ENCODE data around the gene TMED4. TPM values are rescaled to one million over a fixed set of nuclear protein-coding genes. Genes with fewer than 3 reads are reported as not detected.

Gene TMED4
- total RNA-seq, 1 donor from 2014 or later, result 90.7 TPM

GRCh38 chr7:44617225-44617890 lies 35.3 kb upstream of the TMED4 start:
- no peak for TF ChIP-seq CTCF (IDR thresholded peaks at IDR 0.05; ENCODE audit: partially characterized antibody, unreplicated experiment)

GRCh38 chr7:44616545-44616944 lies 34.5 kb upstream of the TMED4 start:
- Mint-ChIP-seq H3K4me3 (ENCODE audit: unreplicated experiment) (no peak overlapping the region), H3K4me1 (ENCODE audit: low read depth, unreplicated experiment) (peaks cover 16% of the 10 kb centered on the region), H3K36me3 (ENCODE audit: unreplicated experiment) (no peaks in the 10 kb centered on the region), H3K27ac (ENCODE audit: unreplicated experiment) (no peak overlapping the region), H3K9me3 (ENCODE audit: unreplicated experiment) (peaks cover 4% of the 10 kb centered on the region), H3K27me3 (ENCODE audit: unreplicated experiment) (peaks cover 4% of the 10 kb centered on the region)
- DNase-seq, result no peak
- TF ChIP-seq CTCF (IDR thresholded peaks at IDR 0.05; ENCODE audit: partially characterized antibody, unreplicated experiment), result no peak

More at GRCh38 chr7:44617225-44617890, 35.3 kb upstream of the TMED4 start:
- H3K9me3 Mint-ChIP-seq (ENCODE audit: unreplicated experiment), result peaks cover 3% of the 10 kb centered on the region
- H3K27ac Mint-ChIP-seq (ENCODE audit: unreplicated experiment), result no peak overlapping the region
- no peak overlapping the region for H3K4me3 Mint-ChIP-seq (ENCODE audit: unreplicated experiment)
- no peaks in the 10 kb centered on the region for H3K36me3 Mint-ChIP-seq (ENCODE audit: unreplicated experiment)
- peaks cover 16% of the 10 kb centered on the region for H3K4me1 Mint-ChIP-seq (ENCODE audit: low read depth, unreplicated experiment)
- H3K27me3 Mint-ChIP-seq (ENCODE audit: unreplicated experiment), result peaks cover 4% of the 10 kb centered on the region
- DNase-seq, result no peak

- no peak for DNase-seq
- H3K27ac Mint-ChIP-seq (ENCODE audit: unreplicated experiment), result no peak overlapping the region
- H3K36me3 Mint-ChIP-seq (ENCODE audit: unreplicated experiment), result no peaks in the 10 kb centered on the region
- H3K9me3 Mint-ChIP-seq (ENCODE audit: unreplicated experiment), result peaks cover 4% of the 10 kb centered on the region
- no peak overlapping the region for H3K4me3 Mint-ChIP-seq (ENCODE audit: unreplicated experiment)
- TF ChIP-seq CTCF (IDR thresholded peaks at IDR 0.05; ENCODE audit: partially characterized antibody, unreplicated experiment), result no peak
- H3K4me1 Mint-ChIP-seq (ENCODE audit: low read depth, unreplicated experiment), result peaks cover 16% of the 10 kb centered on the region
- peaks cover 4% of the 10 kb centered on the region for H3K27me3 Mint-ChIP-seq (ENCODE audit: unreplicated experiment)
Measured at GRCh38 chr7:44615793-44616192, 33.8 kb upstream of the TMED4 start.

GRCh38 chr7:44615149-44615611 lies 33.1 kb upstream of the TMED4 start:
- peaks cover 4% of the 10 kb centered on the region for H3K9me3 Mint-ChIP-seq (ENCODE audit: unreplicated experiment)
- no peak overlapping the region for H3K4me3 Mint-ChIP-seq (ENCODE audit: unreplicated experiment)
- no peaks in the 10 kb centered on the region for H3K36me3 Mint-ChIP-seq (ENCODE audit: unreplicated experiment)
- peaks cover 4% of the 10 kb centered on the region for H3K27me3 Mint-ChIP-seq (ENCODE audit: unreplicated experiment)
- peaks cover 16% of the 10 kb centered on the region for H3K4me1 Mint-ChIP-seq (ENCODE audit: low read depth, unreplicated experiment)
- no peak for DNase-seq
- no peak for TF ChIP-seq CTCF (IDR thresholded peaks at IDR 0.05; ENCODE audit: partially characterized antibody, unreplicated experiment)
- H3K27ac Mint-ChIP-seq (ENCODE audit: unreplicated experiment), result peak overlapping the region; percentile 34

- Mint-ChIP-seq H3K4me1 (ENCODE audit: low read depth, unreplicated experiment) (peaks cover 10% of the 10 kb centered on the region), H3K9me3 (ENCODE audit: unreplicated experiment) (peaks cover 18% of the 10 kb centered on the region), H3K27me3 (ENCODE audit: unreplicated experiment) (peaks cover 17% of the 10 kb centered on the region), H3K4me3 (ENCODE audit: unreplicated experiment) (no peak overlapping the region), H3K27ac (ENCODE audit: unreplicated experiment) (no peak overlapping the region), H3K36me3 (ENCODE audit: unreplicated experiment) (no peaks in the 10 kb centered on the region)
- DNase-seq, result no peak
- TF ChIP-seq CTCF (IDR thresholded peaks at IDR 0.05; ENCODE audit: partially characterized antibody, unreplicated experiment), result no peak
Measured at GRCh38 chr7:44609829-44610228, 27.8 kb upstream of the TMED4 start.

Measured in glutamatergic neuron (in vitro differentiated cells).